GM18951 (cell line): ENCODE results near the gene LUZP2.

ENCODE experiments used
- POLR2A ChIP-seq: IDR thresholded peaks from 4 replicates; pipeline ENCODE4 v1.6.1; 2011; ENCODE audit warnings: mild to moderate bottlenecking; ENCODE audit not compliant: insufficient read length, insufficient read depth; ENCODE audit errors: extremely low read depth
- in situ Hi-C: fragments of 300-500 bp; cut with MboI; formaldehyde crosslinking; loops from one replicate; pipeline ENCODE4 v1.12.0; 2022; ENCODE audit warnings: low sequenced_read_pairs, mixed read lengths, inconsistent platforms; ENCODE audit not compliant: unreplicated experiment

LUZP2 gene

GRCh38 chr11:24738972-24739371, 242.1 kb downstream of the LUZP2 start:
- in situ Hi-C loops, result no loop called here
- no peak for TF ChIP-seq POLR2A

GRCh38 chr11:24739637-24740036, 242.8 kb downstream of the LUZP2 start:
- TF ChIP-seq POLR2A, result no peak

GRCh38 chr11:24747275-24748251, 250.7 kb downstream of the LUZP2 start:
- TF ChIP-seq POLR2A, result no peak

More at GRCh38 chr11:24739637-24740036, 242.8 kb downstream of the LUZP2 start:
- in situ Hi-C loops, result no loop called here

GRCh38 chr11:24748261-24748660, 251.4 kb downstream of the LUZP2 start:
- in situ Hi-C loops, result no loop called here
- TF ChIP-seq POLR2A, result no peak

More at GRCh38 chr11:24747275-24748251, 250.7 kb downstream of the LUZP2 start:
- in situ Hi-C loops, result no loop called here

GRCh38 chr11:24754406-24754805, 257.6 kb downstream of the LUZP2 start:
- in situ Hi-C loops, result no loop called here
- TF ChIP-seq POLR2A, result no peak

- in situ Hi-C loops, result no loop called here
- TF ChIP-seq POLR2A, result no peak
Observed at GRCh38 chr11:24755260-24755839, 258.5 kb downstream of the LUZP2 start.

GRCh38 chr11:24759742-24760141, 262.9 kb downstream of the LUZP2 start:
- in situ Hi-C loops, result no loop called here
- TF ChIP-seq POLR2A, result no peak

GRCh38 chr11:24760681-24761080, 263.8 kb downstream of the LUZP2 start:
- TF ChIP-seq POLR2A, result no peak
- in situ Hi-C loops, result no loop called here

GRCh38 chr11:24762076-24762475, 265.2 kb downstream of the LUZP2 start:
- no peak for TF ChIP-seq POLR2A
- in situ Hi-C loops, result no loop called here

GRCh38 chr11:24767411-24767810, 270.6 kb downstream of the LUZP2 start:
- in situ Hi-C loops, result no loop called here
- TF ChIP-seq POLR2A, result no peak

GRCh38 chr11:24773322-24773721, 276.5 kb downstream of the LUZP2 start:
- in situ Hi-C loops, result no loop called here

GRCh38 chr11:24779791-24780190, 282.9 kb downstream of the LUZP2 start:
- TF ChIP-seq POLR2A, result no peak

More at GRCh38 chr11:24773322-24773721, 276.5 kb downstream of the LUZP2 start:
- no peak for TF ChIP-seq POLR2A

GRCh38 chr11:24781288-24781687, 284.4 kb downstream of the LUZP2 start:
- no peak for TF ChIP-seq POLR2A
- in situ Hi-C loops, result no loop called here

More at GRCh38 chr11:24779791-24780190, 282.9 kb downstream of the LUZP2 start:
- in situ Hi-C loops, result no loop called here

GRCh38 chr11:24793479-24793878, 296.6 kb downstream of the LUZP2 start:
- no peak for TF ChIP-seq POLR2A
- in situ Hi-C loops, result no loop called here
